Neural progenitor cell (in vitro differentiated cells): ENCODE data around the gene SSX2IP. TPM values are rescaled to one million over a fixed set of nuclear protein-coding genes. Genes with fewer than 3 reads are reported as not detected.
"Not testable (repeated sequence)": the region's sequence is repeated elsewhere in the genome, so short reads cannot be mapped to it uniquely, and the experiment has no call there.

ENCODE experiments used
- DNase-seq: peaks from one replicate; pipeline ENCODE4 v3.0.0-alpha.2; 2016; ENCODE audit warnings: low spot score
- H2AFZ ChIP-seq: fragments of 200-600 bp; sonication (generic); replicated peaks from 2 replicates; pipeline ENCODE4 v1.6.1; 2016; ENCODE audit warnings: antibody characterized with exemption
- H3F3A ChIP-seq: fragments of 200-600 bp; sonication (generic); 2 replicates; pipeline ENCODE4 v1.6.1; 2016; ENCODE audit warnings: antibody characterized with exemption, low read depth
- H3K27ac ChIP-seq: fragments of 200-600 bp; sonication (generic); 2 replicates; pipeline ENCODE4 v1.5.1; 2016; ENCODE audit warnings: mild to moderate bottlenecking
- H3K27me3 ChIP-seq: fragments of 200-600 bp; sonication (generic); 2 replicates; pipeline ENCODE4 v1.6.1; 2016; ENCODE audit warnings: mild to moderate bottlenecking, moderate library complexity
- H3K36me3 ChIP-seq: fragments of 200-600 bp; sonication (generic); 2 replicates; pipeline ENCODE4 v1.5.1; 2016
- H3K4me1 ChIP-seq: fragments of 200-600 bp; sonication (generic); 2 replicates; pipeline ENCODE4 v1.6.1; 2016; ENCODE audit warnings: mixed run types
- H3K4me2 ChIP-seq: fragments of 200-600 bp; sonication (generic); 2 replicates; pipeline ENCODE4 v1.6.1; 2016
- H3K4me3 ChIP-seq: fragments of 200-600 bp; sonication (generic); 2 replicates; pipeline ENCODE4 v1.5.1; 2016
- H3K79me2 ChIP-seq: fragments of 200-600 bp; sonication (generic); 2 replicates; pipeline ENCODE4 v1.6.1; 2016; ENCODE audit warnings: low read depth
- H3K9ac ChIP-seq: fragments of 200-600 bp; sonication (generic); 2 replicates; pipeline ENCODE4 v1.6.1; 2016
- H3K9me3 ChIP-seq: fragments of 200-600 bp; sonication (generic); 2 replicates; pipeline ENCODE4 v1.5.1; 2016; ENCODE audit warnings: low read depth
- H4K20me1 ChIP-seq: fragments of 200-600 bp; sonication (generic); 2 replicates; pipeline ENCODE4 v1.6.1; 2016; ENCODE audit warnings: low read depth
- H3K27ac Mint-ChIP-seq: 3 replicates; pipeline ENCODE4 v1.8.0; 2021; ENCODE audit warnings: mixed read lengths
- H3K27me3 Mint-ChIP-seq: 2 replicates; pipeline ENCODE4 v1.8.0; 2022; ENCODE audit warnings: low read depth, mild to moderate bottlenecking, inconsistent platforms, moderate library complexity, mixed read lengths; ENCODE audit not compliant: insufficient read depth
- H3K36me3 Mint-ChIP-seq: 3 replicates; pipeline ENCODE4 v1.8.0; 2021; ENCODE audit warnings: mixed read lengths
- H3K4me1 Mint-ChIP-seq: 3 replicates; pipeline ENCODE4 v1.8.0; 2021; ENCODE audit warnings: mixed read lengths
- H3K4me3 Mint-ChIP-seq: 3 replicates; pipeline ENCODE4 v1.8.0; 2021; ENCODE audit warnings: mild to moderate bottlenecking, moderate library complexity, mixed read lengths
- H3K9me3 Mint-ChIP-seq: 3 replicates; pipeline ENCODE4 v1.8.0; 2020; ENCODE audit warnings: mixed read lengths
- CTCF ChIP-seq: fragments of 200-600 bp; sonication (generic); IDR thresholded peaks from 2 replicates; pipeline ENCODE4 v1.5.1; 2017; ENCODE audit warnings: antibody characterized with exemption, mild to moderate bottlenecking
- EZH2 ChIP-seq: fragments of 200-600 bp; sonication (generic); IDR thresholded peaks from 2 replicates; pipeline ENCODE4 v1.6.1; 2017; ENCODE audit warnings: antibody characterized with exemption, mild to moderate bottlenecking, moderate library complexity
- EZH2phosphoT487 ChIP-seq: fragments of 200-600 bp; sonication (generic); IDR thresholded peaks from 2 replicates; pipeline ENCODE4 v1.6.1; 2017; ENCODE audit warnings: antibody characterized with exemption
- total RNA-seq: library from RNA; depleted of rRNA; stranded (reverse); fragments of >200 nt; gene quantifications from 2 replicates; pipeline ENCODE4 v1.2.3, GENCODE V29; 2015; ENCODE audit warnings: low replicate concordance

Gene SSX2IP
- total RNA-seq, 1 donor from 2014 or later: 54.1 TPM

- H3K27ac ChIP-seq: no peak overlapping the region
- H3K27ac Mint-ChIP-seq: no peak overlapping the region
- TF ChIP-seq CTCF (no peak), EZH2phosphoT487 (no peak), EZH2 (no peak)
- no peak overlapping the region for H2AFZ ChIP-seq
- H3K4me1 ChIP-seq: peaks cover 8% of the 10 kb centered on the region
- H3K9ac ChIP-seq: no peak overlapping the region
- H3K9me3 Mint-ChIP-seq: peaks cover 4% of the 10 kb centered on the region
- no peak overlapping the region for H3K4me3 Mint-ChIP-seq
- no peak overlapping the region for H3K4me3 ChIP-seq
- no peak overlapping the region for H3K4me2 ChIP-seq
- H3K27me3 Mint-ChIP-seq: peaks cover 6% of the 10 kb centered on the region
- H3K4me1 Mint-ChIP-seq: no peaks in the 10 kb centered on the region
- DNase-seq: no peak
- H3F3A ChIP-seq: no peaks in the 10 kb centered on the region
- H3K27me3 ChIP-seq: no peaks in the 10 kb centered on the region
- H3K79me2 ChIP-seq: no peaks in the 10 kb centered on the region
- no peaks in the 10 kb centered on the region for H4K20me1 ChIP-seq
- H3K9me3 ChIP-seq: no peaks in the 10 kb centered on the region
- no peaks in the 10 kb centered on the region for H3K36me3 ChIP-seq
- no peaks in the 10 kb centered on the region for H3K36me3 Mint-ChIP-seq
Observed at GRCh38 chr1:84597011-84597410, 93.2 kb downstream of the SSX2IP start.

- H3K4me3 Mint-ChIP-seq, DNase-seq, H3K27ac Mint-ChIP-seq: not testable (repeated sequence)
Observed at GRCh38 chr1:84594959-84595358, 95.3 kb downstream of the SSX2IP start.

More at GRCh38 chr1:84594959-84595358, 95.3 kb downstream of the SSX2IP start:
- H3K27ac ChIP-seq, H4K20me1 ChIP-seq, H3K27me3 ChIP-seq, H3K9me3 Mint-ChIP-seq, H3K27me3 Mint-ChIP-seq, H3K36me3 ChIP-seq, H3K4me1 ChIP-seq, H3F3A ChIP-seq, H3K79me2 ChIP-seq, H3K4me1 Mint-ChIP-seq, H3K4me2 ChIP-seq, H3K36me3 Mint-ChIP-seq, H2AFZ ChIP-seq, H3K9me3 ChIP-seq, H3K9ac ChIP-seq, H3K4me3 ChIP-seq: not testable (repeated sequence)

Other genes with a start within 250 kb of the SSX2IP start
- gene RPF1, start 211.2 kb downstream of the SSX2IP start, total RNA-seq: 51.8 and 81.6 TPM in 2 replicates
- gene SPATA1, start 184.1 kb downstream of the SSX2IP start, total RNA-seq: 2.5 and 3.3 TPM in 2 replicates
- gene GNG5, start 183.9 kb downstream of the SSX2IP start, total RNA-seq: 95.0 and 108 TPM in 2 replicates
- gene CTBS, start 116.0 kb downstream of the SSX2IP start, total RNA-seq: 7.2 and 11.5 TPM in 2 replicates
- gene LPAR3, start 202.7 kb upstream of the SSX2IP start, total RNA-seq: 2.4 and 4.0 TPM in 2 replicates